ENCODE data around the gene CDK9. TPM values are rescaled to one million over a fixed set of nuclear protein-coding genes. Genes with fewer than 3 reads are reported as not detected.

The CDK9 gene
- total and polyA plus RNA-seq, 2 of the 4 experiments (the other 2 are of a cell fraction), result 30.3 to 49.9 TPM

- Histone ChIP-seq H2AK5ac (ENCODE audit: low read depth, low read length) (no peak overlapping the region), H3K56ac (ENCODE audit: extremely low read depth, insufficient read depth, low read length) (no peak overlapping the region), H3K14ac (replicated peaks; ENCODE audit: low read depth, low read length) (no peak overlapping the region), H3K4ac (ENCODE audit: low read depth, low read length) (no peak overlapping the region), H3K27me3 (ENCODE audit: control insufficient read depth, insufficient read depth, low read length) (peaks cover 7% of the 10 kb centered on the region), H4K20me1 (ENCODE audit: insufficient read depth, low read length) (no peaks in the 10 kb centered on the region), H4K8ac (ENCODE audit: low read depth in 2 of 2, low read length in 2 of 2) (0 out of 4 replicates have a peak overlapping the region, but pooled peaks of 1 of the 2 experiments have one; percentile 38), H3K36me3 (ENCODE audit: control insufficient read depth, insufficient read depth, low read length) (no peaks in the 10 kb centered on the region), H2BK15ac (ENCODE audit: low read depth, low read length) (no peak overlapping the region), H3K27ac (ENCODE audit: insufficient read depth, low read length) (no peak overlapping the region), H4K5ac (ENCODE audit: low read depth, low read length) (no peak overlapping the region), H3K4me1 (ENCODE audit: control insufficient read depth, insufficient read depth, low read length) (peaks cover 2% of the 10 kb centered on the region; the same call in 1 of the 2 replicates), H4K91ac (ENCODE audit: insufficient read depth, low read depth, low read length) (no peak overlapping the region), H3K18ac (ENCODE audit: low read depth, low read length) (no peak overlapping the region), H3K9me1 (ENCODE audit: insufficient read depth, low read length) (no peaks in the 10 kb centered on the region; the same call in 1 of the 2 replicates), H2BK5ac (ENCODE audit: low read depth, low read length, poor library complexity, severe bottlenecking) (no peak overlapping the region), H3K4me3 (ENCODE audit: insufficient read depth, low read depth, low read length) (peak overlapping the region; percentile 35), H2AFZ (replicated peaks; ENCODE audit: low read length, poor library complexity) (peak overlapping the region; percentile 94), H2AK9ac (replicated peaks; ENCODE audit: low read depth, low read length, poor library complexity) (peak overlapping the region; percentile 73), H3K79me1 (ENCODE audit: low read depth in 1 of 2, low read length in 2 of 2) (no peaks in the 10 kb centered on the region), H3K9ac (ENCODE audit: low read depth, low read length) (no peak overlapping the region), H2BK120ac (ENCODE audit: low read depth, low read length) (no peak overlapping the region), H3K4me2 (ENCODE audit: low read depth, low read length) (peak overlapping the region; percentile 90), H3K9me3 (ENCODE audit: control insufficient read depth, insufficient read depth, low read length) (no peaks in the 10 kb centered on the region), H2BK20ac (ENCODE audit: low read depth, low read length) (no peak overlapping the region), H3K23ac (ENCODE audit: low read depth, low read length) (0 out of 2 replicates have a peak overlapping the region, but pooled peaks have one; percentile 8)
- dilution Hi-C loops (cut with HindIII; ENCODE audit: low sequenced_read_pairs, unreplicated experiment) (no loop called here), in situ Hi-C loops (cut with MboI; ENCODE audit: low sequenced_read_pairs) (no loop called here), intact Hi-C loops (cut with micrococcal nuclease) (no loop called here)
- no peak for TF ChIP-seq CEBPB (IDR thresholded peaks at IDR 0.05; ENCODE audit: low read depth, low read length)
- no peak for TF ChIP-seq MAFK (IDR thresholded peaks at IDR 0.05; ENCODE audit: low read depth, low read length)
- no peak for TF ChIP-seq FOS (IDR thresholded peaks at IDR 0.05; ENCODE audit: low read depth, low read length)
- no peak for TF ChIP-seq RCOR1 (IDR thresholded peaks at IDR 0.05; ENCODE audit: insufficient replicate concordance, low read length)
- TF ChIP-seq, protein P1, sequence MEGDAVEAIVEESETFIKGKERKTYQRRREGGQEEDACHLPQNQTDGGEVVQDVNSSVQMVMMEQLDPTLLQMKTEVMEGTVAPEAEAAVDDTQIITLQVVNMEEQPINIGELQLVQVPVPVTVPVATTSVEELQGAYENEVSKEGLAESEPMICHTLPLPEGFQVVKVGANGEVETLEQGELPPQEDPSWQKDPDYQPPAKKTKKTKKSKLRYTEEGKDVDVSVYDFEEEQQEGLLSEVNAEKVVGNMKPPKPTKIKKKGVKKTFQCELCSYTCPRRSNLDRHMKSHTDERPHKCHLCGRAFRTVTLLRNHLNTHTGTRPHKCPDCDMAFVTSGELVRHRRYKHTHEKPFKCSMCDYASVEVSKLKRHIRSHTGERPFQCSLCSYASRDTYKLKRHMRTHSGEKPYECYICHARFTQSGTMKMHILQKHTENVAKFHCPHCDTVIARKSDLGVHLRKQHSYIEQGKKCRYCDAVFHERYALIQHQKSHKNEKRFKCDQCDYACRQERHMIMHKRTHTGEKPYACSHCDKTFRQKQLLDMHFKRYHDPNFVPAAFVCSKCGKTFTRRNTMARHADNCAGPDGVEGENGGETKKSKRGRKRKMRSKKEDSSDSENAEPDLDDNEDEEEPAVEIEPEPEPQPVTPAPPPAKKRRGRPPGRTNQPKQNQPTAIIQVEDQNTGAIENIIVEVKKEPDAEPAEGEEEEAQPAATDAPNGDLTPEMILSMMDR (conservative IDR thresholded peaks at IDR 0.05; ENCODE audit: low read depth, low read length), result no peak
- TF ChIP-seq RFX5 (IDR thresholded peaks at IDR 0.05; ENCODE audit: low read depth, low read length), result no peak
- TF ChIP-seq RAD21 (IDR thresholded peaks at IDR 0.05; ENCODE audit: low read length), result no peak
- TF ChIP-seq MAZ (IDR thresholded peaks at IDR 0.05; ENCODE audit: borderline replicate concordance, low read depth, low read length), result no peak
- no peak for TF ChIP-seq CHD1 (IDR thresholded peaks at IDR 0.05; ENCODE audit: low read depth, low read length)
- TF ChIP-seq, protein P2, sequence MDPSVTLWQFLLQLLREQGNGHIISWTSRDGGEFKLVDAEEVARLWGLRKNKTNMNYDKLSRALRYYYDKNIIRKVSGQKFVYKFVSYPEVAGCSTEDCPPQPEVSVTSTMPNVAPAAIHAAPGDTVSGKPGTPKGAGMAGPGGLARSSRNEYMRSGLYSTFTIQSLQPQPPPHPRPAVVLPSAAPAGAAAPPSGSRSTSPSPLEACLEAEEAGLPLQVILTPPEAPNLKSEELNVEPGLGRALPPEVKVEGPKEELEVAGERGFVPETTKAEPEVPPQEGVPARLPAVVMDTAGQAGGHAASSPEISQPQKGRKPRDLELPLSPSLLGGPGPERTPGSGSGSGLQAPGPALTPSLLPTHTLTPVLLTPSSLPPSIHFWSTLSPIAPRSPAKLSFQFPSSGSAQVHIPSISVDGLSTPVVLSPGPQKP (IDR thresholded peaks at IDR 0.05; ENCODE audit: borderline replicate concordance, low read depth, low read length), result no peak
- TF ChIP-seq SMC3 (IDR thresholded peaks at IDR 0.05; ENCODE audit: low read depth, low read length), result no peak
- TF ChIP-seq BHLHE40 (IDR thresholded peaks at IDR 0.05; ENCODE audit: low read depth, low read length), result no peak
- no peak for TF ChIP-seq MXI1 (IDR thresholded peaks at IDR 0.05; ENCODE audit: borderline replicate concordance, low read depth, low read length)
- TF ChIP-seq POLR2A (IDR thresholded peaks at IDR 0.05; ENCODE audit: low read depth, low read length), result no peak
- ChIA-PET CTCF (no interaction called here), POLR2A (ENCODE audit: unreplicated experiment) (interaction anchor here (0.8 kb wide), 1 partner anchor 21 kb away, joined by 3 read pairs; no protein-coding TSS in a partner anchor)
- BruUV-seq (replicated peaks), result no TSS peak
- no peak for ATAC-seq (ENCODE audit: low read depth)
- WGBS, 2 experiments (ENCODE audit: extremely low coverage in 2 of 2, insufficient read length in 1 of 2), result no CpG with 5 or more reads among the region's 19 CpGs
- DNase-seq, result no peak
Measured at GRCh38 chr9:127771570-127772189, 14.2 kb upstream of the CDK9 start.
